Activated T-cell treated with anti-CD3 and anti-CD28 coated beads for 1 hour (primary cell): ENCODE results near the gene HLCS.

Source experiments
- DNase-seq: peaks from one replicate; pipeline ENCODE4 v3.0.0-alpha.2; 2020; ENCODE audit warnings: low read depth

HLCS gene

GRCh38 chr21:36743446-36743845, 223.0 kb downstream of the HLCS start:
- no peak for DNase-seq

- DNase-seq, result no peak
Measured at GRCh38 chr21:36743008-36743407, 223.5 kb downstream of the HLCS start.

GRCh38 chr21:36741506-36741905, 225.0 kb downstream of the HLCS start:
- no peak for DNase-seq

DNA sequence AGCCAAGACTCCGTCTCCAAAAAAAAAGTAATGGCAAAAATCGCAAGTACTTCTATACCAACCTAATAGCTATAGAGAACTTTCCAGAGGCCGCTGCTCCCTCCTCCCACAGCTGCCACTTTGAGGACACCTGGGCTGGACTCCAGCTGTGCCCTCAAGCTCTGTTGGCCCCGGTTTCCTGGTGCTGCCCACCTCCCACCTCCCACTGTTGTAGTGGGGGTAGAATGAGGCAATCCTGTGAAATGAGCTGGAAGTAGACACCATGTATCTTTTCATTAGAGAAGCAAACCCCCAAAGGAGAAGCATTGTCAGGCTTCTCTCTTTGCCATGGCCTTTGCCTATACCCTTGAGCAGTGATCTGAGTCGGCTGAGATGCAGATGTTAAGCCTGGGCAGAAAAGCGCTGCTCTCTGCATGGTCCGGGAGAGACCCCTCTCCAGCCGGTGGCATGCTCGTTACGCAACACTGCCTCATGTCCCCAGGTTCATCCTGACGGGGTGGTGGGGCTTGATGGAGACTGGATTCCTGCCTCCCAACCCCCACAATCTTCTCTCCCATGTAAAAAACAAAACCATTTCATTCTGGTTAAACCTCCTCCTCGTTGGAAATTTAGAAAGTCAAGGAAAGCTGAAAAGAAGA, 227.9 kb downstream of the HLCS start:
- DNase-seq, result no peak

DNA sequence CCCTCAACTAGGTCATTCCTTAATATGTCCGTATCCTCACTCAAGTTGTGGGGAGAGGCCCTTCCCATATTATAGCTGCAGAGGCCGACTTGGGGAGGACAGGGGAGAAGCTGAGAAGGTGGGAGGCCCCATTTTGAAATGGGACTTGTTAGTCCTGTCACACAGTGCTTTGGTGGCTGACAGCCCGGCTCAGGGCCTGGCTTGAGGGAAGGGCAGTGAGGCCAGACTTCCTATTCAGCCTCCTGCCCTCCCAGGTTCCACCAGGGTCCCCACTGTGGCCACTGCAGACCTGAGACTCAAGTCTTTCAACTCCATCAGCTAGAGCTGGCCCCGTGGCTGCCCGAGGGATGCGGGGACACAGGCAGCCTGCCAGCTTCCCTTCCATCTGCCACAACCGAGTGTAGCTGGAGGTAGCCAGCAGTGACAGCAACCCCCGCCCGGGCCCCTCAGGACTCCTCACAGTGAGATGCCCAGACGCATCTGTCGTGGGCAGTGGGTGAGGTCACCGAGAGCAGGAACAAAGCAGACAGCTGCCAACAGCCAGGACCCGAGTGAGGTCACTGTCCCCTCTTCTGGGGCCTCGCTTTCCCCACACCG, 230.6 kb downstream of the HLCS start:
- DNase-seq, result no peak

DNA sequence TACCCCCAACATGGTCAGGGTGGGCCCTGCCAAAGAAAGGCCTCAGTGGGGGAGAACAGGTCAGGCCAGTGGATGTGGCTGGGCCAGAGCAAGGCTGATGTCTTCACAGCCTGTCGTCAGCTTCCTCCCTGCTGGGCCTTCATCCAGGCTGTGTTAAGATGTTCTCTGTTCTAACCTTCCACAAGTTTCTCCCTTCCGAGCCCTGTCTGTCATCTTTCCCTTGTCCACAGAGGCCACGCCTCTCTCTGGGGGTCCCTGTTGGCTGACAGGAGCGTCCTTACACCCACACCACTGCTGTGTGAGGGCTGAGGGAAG, 231.3 kb downstream of the HLCS start:
- DNase-seq, result no peak

GRCh38 chr21:36734367-36735200, 231.9 kb downstream of the HLCS start:
- no peak for DNase-seq

- no peak for DNase-seq
Measured at GRCh38 chr21:36733857-36734256, 232.6 kb downstream of the HLCS start.

DNA sequence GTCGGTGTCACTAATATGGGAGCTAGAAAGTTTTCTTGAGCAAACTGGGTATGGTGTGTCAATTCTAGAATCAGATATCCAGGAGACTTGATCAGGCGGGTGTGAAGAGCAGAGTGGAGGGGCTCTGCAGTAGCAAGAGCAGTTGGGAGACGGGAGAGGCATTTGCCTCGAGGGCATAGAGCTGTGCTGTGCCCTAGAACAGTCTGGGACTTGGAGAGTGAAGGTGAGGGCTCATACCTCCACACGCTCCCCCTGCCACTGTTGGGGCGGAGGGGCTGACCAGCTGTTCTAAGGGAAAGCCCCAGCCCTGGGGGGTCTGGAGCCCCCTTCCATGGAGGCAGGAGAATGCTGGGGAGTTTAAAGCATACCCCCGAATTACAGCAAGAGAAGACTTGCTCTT, 233.7 kb downstream of the HLCS start:
- DNase-seq, result no peak

- DNase-seq, result no peak
Measured at GRCh38 chr21:36732217-36732616, 234.3 kb downstream of the HLCS start.

- DNase-seq, result no peak
Measured at GRCh38 chr21:36730291-36731281, 235.9 kb downstream of the HLCS start.

- DNase-seq, result no peak
Measured at GRCh38 chr21:36729310-36729970, 237.0 kb downstream of the HLCS start.

GRCh38 chr21:36728371-36729111, 237.9 kb downstream of the HLCS start:
- no peak for DNase-seq

DNA sequence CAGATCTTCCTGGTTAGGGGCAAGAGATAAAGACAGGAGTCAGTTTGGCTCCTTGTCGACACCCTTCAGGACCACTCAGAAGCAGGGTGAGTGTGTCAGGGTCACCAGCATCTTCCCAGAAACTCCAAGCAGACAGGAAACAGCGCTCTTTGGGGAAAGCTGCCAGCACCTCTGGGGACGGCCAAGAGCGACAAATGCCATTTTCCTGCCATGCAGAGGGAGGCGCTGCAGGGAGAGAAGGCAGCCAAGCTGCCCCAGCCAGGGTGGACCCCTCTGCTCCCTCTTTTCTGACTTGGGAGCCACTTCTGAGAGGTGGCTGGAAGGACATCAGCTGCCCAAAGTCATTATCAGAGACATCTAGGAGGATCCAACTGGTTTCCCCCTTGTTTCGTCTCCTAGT, 238.6 kb downstream of the HLCS start:
- DNase-seq, result no peak

DNA sequence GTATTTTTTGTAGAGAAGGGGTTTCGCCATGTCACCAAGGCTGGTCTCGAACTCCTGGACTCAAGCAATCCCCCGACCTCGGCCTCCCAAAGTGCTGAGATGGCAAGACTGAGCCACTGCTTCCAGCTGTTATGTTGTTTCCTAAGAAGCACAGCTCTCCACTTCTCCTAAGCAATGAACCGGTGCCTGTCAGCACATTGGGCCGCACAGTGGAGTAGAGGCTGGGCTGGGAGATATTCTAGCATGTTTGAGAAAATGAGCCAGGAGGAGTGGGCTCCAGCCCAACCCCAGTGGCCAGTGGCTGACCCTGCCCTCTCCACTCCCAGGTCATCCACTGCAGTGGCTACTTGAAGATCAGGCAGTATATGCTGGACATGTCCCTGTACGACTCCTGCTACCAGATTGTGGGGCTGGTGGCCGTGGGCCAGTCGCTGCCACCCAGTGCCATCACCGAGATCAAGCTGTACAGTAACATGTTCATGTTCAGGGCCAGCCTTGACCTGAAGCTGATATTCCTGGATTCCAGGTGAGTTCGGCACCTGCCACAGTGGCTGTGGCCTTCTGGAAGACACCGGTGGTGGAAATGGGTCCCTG, 240.6 kb downstream of the HLCS start:
- DNase-seq, result no peak

DNA sequence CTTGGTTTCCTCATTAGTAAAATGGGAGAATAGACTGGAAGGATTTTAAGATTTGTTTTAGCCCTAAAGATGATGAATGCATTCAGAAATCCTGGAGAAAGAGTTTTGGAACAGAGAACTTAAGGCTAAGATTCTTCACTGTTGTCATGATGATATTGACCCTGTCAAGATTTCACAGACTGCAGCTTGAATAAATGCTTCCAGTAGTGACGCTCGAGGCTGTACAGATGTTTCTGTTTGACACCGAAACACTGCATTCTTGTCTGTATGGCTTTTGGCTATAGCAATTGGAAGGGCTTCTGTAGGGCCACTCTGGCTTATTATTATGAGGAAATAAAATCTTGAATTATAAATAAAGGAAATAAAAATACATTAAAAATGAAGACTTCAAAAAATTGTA, 241.8 kb downstream of the HLCS start:
- no peak for DNase-seq

- no peak for DNase-seq
Measured at GRCh38 chr21:36723371-36723881, 243.0 kb downstream of the HLCS start.

GRCh38 chr21:36722370-36723368, 243.8 kb downstream of the HLCS start:
- DNase-seq, result no peak

DNA sequence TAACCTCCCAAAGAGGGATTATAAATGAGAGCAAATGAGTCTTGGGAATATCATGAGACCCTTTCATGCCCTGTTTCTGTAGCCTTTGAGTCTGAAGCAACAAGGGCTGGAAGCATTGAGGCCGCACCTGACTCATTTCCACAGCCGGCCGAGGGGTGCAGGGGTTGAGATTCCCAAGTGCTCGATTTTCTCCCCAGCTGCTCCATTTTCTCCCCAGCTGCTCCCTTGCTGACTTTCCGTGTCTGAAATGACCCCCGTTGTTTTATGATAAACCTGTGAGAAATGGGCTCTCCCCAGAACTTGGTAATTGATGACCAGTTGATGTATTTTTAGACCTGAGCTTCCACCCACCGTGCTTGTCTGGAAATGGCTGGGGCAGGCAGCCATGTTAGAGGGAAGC, 244.7 kb downstream of the HLCS start:
- no peak for DNase-seq
